Retinal pigment epithelial cell (primary cell): ENCODE measurements around the gene TEKT1.

Experiments
- DNase-seq: peaks from one replicate; pipeline ENCODE4 v3.0.0-alpha.2; 2010; ENCODE audit warnings: low read depth
- H3K4me3 ChIP-seq: 2 replicates; pipeline ENCODE4 v1.5.1; 2011; ENCODE audit warnings: mild to moderate bottlenecking, low read length, control low read depth, moderate library complexity
- TF ChIP-seq, protein P1 (sequence below): conservative IDR thresholded peaks from 2 replicates; pipeline ENCODE4 v1.5.1; 2011; ENCODE audit warnings: low read depth, low read length, control low read depth, inconsistent platforms

TEKT1 gene

DNA sequence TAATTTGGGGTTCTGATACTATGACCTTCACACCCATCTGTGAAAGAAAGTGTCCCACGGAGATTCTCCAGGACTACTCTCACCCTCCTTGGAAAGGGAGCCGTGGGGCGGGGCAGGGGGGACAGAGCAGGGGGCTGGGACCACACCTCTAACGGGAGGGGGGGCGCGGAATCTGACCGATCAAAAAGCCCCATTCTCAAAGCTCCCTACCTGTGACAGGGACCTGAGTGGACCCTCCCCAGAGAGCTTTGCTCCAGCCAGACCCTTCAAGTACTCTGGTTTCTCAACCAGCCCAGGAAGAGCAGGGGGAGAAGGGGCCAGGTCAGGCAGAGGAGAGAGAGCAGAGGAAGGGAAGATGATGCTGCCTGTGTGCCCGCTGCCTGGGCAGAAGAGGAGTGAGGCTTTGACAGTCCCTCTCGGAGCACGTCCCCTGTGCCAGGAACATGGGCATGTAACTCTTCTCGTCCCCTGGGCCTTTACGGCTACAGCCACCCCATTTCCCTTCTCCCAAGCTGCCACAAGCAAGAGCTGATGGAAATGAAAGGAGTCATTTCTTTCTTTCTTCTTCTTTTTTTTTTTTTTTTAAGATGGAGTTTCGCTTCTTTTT lies 75.0 kb downstream of the TEKT1 start:
- no peak for DNase-seq
- no peak overlapping the region for H3K4me3 ChIP-seq
- TF ChIP-seq, protein P1, sequence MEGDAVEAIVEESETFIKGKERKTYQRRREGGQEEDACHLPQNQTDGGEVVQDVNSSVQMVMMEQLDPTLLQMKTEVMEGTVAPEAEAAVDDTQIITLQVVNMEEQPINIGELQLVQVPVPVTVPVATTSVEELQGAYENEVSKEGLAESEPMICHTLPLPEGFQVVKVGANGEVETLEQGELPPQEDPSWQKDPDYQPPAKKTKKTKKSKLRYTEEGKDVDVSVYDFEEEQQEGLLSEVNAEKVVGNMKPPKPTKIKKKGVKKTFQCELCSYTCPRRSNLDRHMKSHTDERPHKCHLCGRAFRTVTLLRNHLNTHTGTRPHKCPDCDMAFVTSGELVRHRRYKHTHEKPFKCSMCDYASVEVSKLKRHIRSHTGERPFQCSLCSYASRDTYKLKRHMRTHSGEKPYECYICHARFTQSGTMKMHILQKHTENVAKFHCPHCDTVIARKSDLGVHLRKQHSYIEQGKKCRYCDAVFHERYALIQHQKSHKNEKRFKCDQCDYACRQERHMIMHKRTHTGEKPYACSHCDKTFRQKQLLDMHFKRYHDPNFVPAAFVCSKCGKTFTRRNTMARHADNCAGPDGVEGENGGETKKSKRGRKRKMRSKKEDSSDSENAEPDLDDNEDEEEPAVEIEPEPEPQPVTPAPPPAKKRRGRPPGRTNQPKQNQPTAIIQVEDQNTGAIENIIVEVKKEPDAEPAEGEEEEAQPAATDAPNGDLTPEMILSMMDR: no peak

DNA sequence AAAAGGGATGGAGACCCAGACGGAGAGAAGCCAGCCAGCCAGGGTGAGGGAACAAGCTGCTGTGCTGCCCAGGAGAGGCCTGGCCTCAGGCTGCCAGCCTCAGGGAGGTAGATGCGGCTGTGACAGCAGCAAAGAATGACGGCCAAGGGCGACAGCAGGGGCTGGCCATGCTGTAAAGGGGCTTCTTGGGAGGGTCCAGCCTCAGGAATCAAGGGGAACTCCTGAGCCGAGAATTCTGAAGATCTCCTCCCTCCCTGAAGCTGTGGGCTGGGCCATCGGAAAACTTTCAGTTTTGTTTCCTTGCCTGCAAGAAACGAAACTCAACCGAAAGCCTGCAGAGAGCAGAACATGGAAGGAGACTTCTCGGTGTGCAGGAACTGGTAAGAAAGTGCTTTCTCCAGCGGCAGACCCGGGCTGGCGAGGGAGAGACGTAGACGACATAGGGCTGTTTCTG lies 75.8 kb downstream of the TEKT1 start, which contains the start of gene XAF1:
TSS of gene XAF1 (plus strand) at position 316 of the 454 bp plus-strand sequence. CDS start at position 349, 33 bp downstream.
- DNase-seq: no peak
- no peak within 1 kb of the TSS for H3K4me3 ChIP-seq
- TF ChIP-seq, protein P1: no peak

DNA sequence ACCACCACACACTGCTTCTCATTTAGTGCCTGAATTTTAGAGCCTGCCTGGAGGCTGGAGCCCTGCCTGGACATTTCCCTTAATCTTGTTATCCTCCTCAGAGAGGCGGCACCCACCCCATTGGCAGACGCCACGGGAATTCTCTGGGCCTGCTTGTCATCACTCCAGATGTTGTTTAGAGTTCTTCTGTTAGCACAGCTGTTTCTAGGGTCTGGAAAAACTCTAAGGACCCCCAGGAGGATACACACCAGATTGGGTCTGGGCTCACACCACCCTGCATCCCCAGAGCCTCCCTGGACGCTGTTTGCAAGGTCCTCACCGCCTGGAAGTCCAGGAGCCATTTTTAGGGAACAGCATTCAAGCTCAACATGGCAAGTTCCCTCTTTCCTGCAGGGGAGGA lies 76.2 kb downstream of the TEKT1 start:
- TF ChIP-seq, protein P1: no peak
- H3K4me3 ChIP-seq: no peak overlapping the region
- DNase-seq: no peak

DNA sequence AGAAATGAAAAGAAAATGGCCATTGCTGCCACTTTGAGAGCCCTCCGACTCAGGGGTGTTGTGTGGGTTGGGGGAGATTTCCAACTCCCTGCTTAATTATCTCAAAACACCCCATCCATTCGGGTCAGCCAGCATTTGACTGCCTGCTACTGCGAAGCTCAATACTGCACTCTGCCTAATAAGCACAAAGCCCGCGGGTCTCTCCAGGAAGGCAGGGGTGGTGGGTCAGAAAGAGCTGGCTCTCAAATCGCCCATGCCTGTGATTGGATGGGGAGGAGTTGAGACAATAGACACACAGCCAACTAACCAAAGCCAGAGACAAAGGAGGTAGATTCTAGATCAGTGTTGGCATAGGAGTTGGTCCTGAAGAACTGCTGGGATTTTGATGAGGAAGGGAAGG lies 78.0 kb downstream of the TEKT1 start:
- no peak for DNase-seq
- TF ChIP-seq, protein P1: no peak
- H3K4me3 ChIP-seq: no peak overlapping the region

DNA sequence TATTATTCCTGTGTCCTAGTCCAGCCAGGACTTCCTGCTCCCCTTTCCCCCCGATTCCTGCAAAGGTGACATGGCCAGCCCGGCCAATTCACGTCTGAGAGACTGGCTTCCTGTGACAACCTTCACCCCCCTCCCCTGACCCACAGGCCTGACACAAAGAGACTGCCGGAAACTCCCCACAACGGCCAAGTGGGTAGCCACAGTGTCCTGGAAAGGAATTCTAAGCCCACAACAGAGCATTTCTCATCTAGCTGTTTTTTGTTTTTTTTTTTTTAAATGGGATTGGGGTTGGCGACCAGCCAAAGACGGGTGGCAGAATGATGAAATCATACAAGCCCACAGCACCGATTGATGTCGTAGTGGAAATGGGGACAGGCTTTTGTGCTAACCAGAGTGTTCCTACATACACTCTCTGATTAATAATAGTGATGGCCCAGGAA lies 78.5 kb downstream of the TEKT1 start:
- TF ChIP-seq, protein P1: no peak
- H3K4me3 ChIP-seq: no peak overlapping the region
- peak; percentile 8 for DNase-seq

DNA sequence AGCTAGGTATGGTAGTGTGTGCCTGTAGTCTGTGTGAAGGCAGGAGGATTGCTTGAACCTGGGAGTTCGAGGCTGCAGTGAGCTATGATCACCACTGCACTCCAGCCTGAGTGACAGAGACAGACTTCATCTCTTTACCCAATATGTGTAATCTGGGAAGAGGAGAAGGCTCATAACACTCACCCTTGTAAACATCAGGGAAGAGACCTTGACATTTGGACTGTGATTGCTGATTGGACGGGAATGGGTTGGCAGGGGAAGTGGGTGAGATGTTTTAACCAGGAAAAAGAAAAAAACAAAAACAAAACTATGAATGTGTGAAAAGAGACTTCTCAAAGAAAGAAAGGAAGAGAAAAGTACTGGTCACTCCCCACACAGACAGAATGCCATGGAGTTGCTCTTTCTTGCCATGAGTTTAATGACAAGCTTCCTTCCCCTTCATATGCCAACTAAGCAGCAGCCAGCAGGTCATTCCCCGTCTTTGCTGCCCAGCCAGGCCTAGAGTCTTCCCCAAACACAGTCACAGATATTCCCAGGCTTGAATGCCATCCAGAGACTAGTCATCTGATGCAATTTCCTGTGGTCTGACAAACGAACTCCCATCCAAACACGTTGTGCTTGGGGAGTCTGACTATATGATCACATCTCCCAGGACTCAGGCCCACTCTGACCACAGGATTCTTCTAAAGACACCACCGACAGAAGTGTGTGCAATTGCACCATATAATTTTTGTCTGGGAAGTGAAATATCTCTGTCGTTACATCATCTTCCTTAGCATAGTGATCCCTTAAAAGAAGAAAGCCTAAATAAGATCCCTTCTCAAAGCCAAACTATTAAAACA lies 79.2 kb downstream of the TEKT1 start:
- H3K4me3 ChIP-seq: no peak overlapping the region
- TF ChIP-seq, protein P1: no peak
- DNase-seq: peak; percentile 16

DNA sequence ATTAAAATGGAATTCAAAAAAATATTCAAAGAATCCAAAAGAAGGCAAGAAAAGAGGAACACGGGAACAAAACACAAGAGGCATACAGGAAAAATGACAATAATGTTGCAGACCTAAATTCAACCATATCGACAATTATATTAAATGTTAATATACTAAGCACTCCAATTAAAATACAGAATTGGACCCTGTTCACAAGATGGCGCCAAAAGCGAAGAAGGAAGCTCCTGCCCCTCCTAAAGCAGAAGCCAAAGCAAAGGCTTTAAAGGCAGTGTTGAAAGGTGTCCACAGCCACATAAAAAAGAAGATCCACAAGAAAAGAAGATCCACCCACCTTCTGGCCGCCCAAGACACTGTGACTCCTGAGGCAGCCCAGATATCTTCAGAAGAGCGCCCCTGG lies 82.0 kb downstream of the TEKT1 start:
- no peak for DNase-seq
- TF ChIP-seq, protein P1: no peak
- H3K4me3 ChIP-seq: no peak overlapping the region
